Measurements from ENCODE around the gene RANBP9. TPM values are rescaled to one million over a fixed set of nuclear protein-coding genes. Genes with fewer than 3 reads are reported as not detected.

RANBP9 gene
- total and polyA plus RNA-seq, 9 of the 15 experiments (the other 6 are each of a cell fraction or from before 2014, with no cell fraction given) = 27.5 to 130 (median 61.5) TPM

DNA sequence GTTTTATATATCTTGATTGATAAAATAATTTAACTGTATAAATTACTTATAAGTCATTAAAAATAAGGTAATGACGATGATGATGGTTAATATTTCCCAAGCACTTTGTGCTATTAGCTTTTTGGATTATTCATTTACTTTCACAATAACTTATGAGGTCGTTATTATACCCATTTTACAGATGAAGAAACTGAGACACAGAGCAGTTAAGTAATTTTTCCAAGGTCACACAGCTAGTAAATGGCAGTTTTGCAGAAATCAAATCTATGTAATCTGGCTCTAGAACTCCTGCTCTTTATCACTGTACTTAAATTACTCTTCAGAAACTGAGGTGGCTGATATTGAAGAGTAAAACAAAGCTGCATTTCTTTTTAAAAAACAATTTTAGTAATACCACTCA is 78.3 kb downstream of the RANBP9 start (continued):
- TF ChIP-seq BCOR (IDR thresholded peaks at IDR 0.05) = peak; percentile 96
- TF ChIP-seq ATF7 (IDR thresholded peaks at IDR 0.05) = peak; percentile 58; the same call in 1 of the 2 replicates
- peak; percentile 29 for TF ChIP-seq DACH1 (IDR thresholded peaks at IDR 0.05; ENCODE audit: partially characterized antibody)

DNA sequence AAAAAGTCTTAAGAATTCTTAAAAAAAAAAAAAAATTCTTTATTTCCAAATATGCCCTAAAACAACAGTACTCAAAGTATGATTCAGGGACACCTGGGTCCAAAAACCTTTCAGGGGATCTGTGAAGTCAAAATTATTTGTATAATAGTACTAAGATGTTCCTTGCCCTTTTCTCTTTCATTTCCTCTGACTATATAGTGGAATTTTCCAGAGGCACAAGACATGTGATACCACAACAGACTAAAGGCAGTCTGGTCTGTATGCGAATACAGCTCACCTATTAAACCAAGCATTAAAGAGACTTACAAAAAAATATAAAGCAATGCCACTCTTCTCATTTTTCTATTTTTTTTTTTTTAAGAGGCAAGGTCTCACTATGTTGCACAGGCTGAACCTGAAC is 81.1 kb downstream of the RANBP9 start:
- H3K9ac ChIP-seq (ENCODE audit: insufficient read depth in 1 of 2, low read depth in 2 of 2, low read length in 2 of 2) = no peak overlapping the region
- no peaks in the 10 kb centered on the region for H3K27me3 ChIP-seq (ENCODE audit: control insufficient read depth in 2 of 2, insufficient read depth in 2 of 2, low read length in 2 of 2)
- intact Hi-C loops (cut with micrococcal nuclease) = no loop called here
- WGBS (ENCODE audit: insufficient coverage, low coverage, missing lambda C conversion rate) = 93% methylated on average over 1 of the region's 1 CpG
- peaks cover 8% of the 10 kb centered on the region; the same call in 2 of the 3 replicates for H3K79me2 ChIP-seq (ENCODE audit: control insufficient read depth, insufficient read depth, low read length)
- no peak overlapping the region for H3K27ac ChIP-seq (ENCODE audit: extremely low read depth, low read depth, low read length)
- ChIA-PET POLR2A (interaction anchor here (0.6 to 5.7 kb wide), 5 partner anchors 8 to 401 kb away, joined by 3 to 31 read pairs (median 3); partner anchors contain the start of gene NOL7), CTCF (ENCODE audit: low intra/inter-chr PET ratio) (no interaction called here)
- ATAC-seq (no peak), FAIRE-seq (no peak), DNase-seq (ENCODE audit: extremely low read depth in 1 of 4, low spot score in 3 of 4) (no peak)
- no peaks in the 10 kb centered on the region for H4K20me1 ChIP-seq (replicated peaks; ENCODE audit: control insufficient read depth, insufficient read depth, low read length)
- TF ChIP-seq EGR1 (conservative IDR thresholded peaks at IDR 0.05) (no peak), HMGN3 (IDR thresholded peaks at IDR 0.05; ENCODE audit: borderline replicate concordance, extremely low read depth, insufficient read length, low read depth, low read length) (no peak), PTRF (tag; IDR thresholded peaks at IDR 0.05) (no peak), NFYB (IDR thresholded peaks at IDR 0.05; ENCODE audit: extremely low read depth, insufficient read length) (no peak), ATF1 (CRISPR knock-in tag; IDR thresholded peaks at IDR 0.05) (no peak), ATF1 (tag; IDR thresholded peaks at IDR 0.05) (no peak), ZNF121 (CRISPR knock-in tag; conservative IDR thresholded peaks at IDR 0.05) (no peak), NRF1 (conservative IDR thresholded peaks at IDR 0.05 in 1 of 2, IDR thresholded peaks at IDR 0.05 in 1 of 2) (no peak), ARHGAP35 (IDR thresholded peaks at IDR 0.05; ENCODE audit: partially characterized antibody) (no peak), GTF2F1 (IDR thresholded peaks at IDR 0.05; ENCODE audit: low read depth, low read length) (no peak)
- BruUV-seq (replicated peaks) = no TSS peak
- in situ Hi-C loops (cut with MboI) = no loop called here
- peaks cover 91% of the 10 kb centered on the region for H3K36me3 ChIP-seq (ENCODE audit: control insufficient read depth, insufficient read depth, low read length)
- no peaks in the 10 kb centered on the region for H3K9me1 ChIP-seq (ENCODE audit: control insufficient read depth, insufficient read depth, low read length)
- H2AFZ ChIP-seq (ENCODE audit: low read depth, low read length) = no peak overlapping the region
- no peak overlapping the region for H3K4me2 ChIP-seq (ENCODE audit: insufficient read depth, low read length)
- no peak overlapping the region for H3K4me3 ChIP-seq
- H3K9me3 ChIP-seq (replicated peaks; ENCODE audit: control insufficient read depth, insufficient read depth, low read depth, low read length) = no peaks in the 10 kb centered on the region
- H3K4me1 ChIP-seq (replicated peaks in 1 of 2; ENCODE audit: control insufficient read depth in 2 of 2, insufficient read depth in 2 of 2, low read length in 2 of 2) = no peaks in the 10 kb centered on the region

All from K562 (cell line).